Fibroblast of upper back skin (primary cell): ENCODE results near the gene PLCG2.

Source experiments
- DNase-seq: peaks from one replicate; pipeline ENCODE4 v3.0.0-alpha.2; 2013

PLCG2 gene

GRCh38 chr16:81817789-81818567, 38.9 kb downstream of the PLCG2 start:
- no peak for DNase-seq

DNA sequence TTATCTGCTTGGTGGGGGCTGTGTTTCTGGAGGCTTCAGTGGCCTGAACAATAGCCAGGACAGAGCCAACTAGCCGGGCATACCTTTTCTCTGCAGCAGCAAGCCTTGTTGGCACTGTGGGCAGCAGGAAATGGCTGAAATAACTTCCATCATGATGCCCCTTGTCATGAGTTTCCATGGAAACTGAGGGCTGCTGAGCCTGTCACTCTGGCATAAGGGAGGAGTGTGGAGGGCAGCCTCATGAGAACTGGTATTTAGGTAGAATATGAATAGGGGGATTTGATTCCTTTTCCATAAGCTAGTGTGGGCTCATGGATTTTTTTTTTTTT, 39.4 kb downstream of the PLCG2 start:
- no peak for DNase-seq

- no peak for DNase-seq
Measured at GRCh38 chr16:81818905-81819304, 39.8 kb downstream of the PLCG2 start.

GRCh38 chr16:81821436-81822128, 42.5 kb downstream of the PLCG2 start:
- DNase-seq = peak; percentile 11

GRCh38 chr16:81823111-81823510, 44.0 kb downstream of the PLCG2 start:
- DNase-seq = no peak

- DNase-seq = no peak
Measured at GRCh38 chr16:81823734-81824133, 44.6 kb downstream of the PLCG2 start.

- DNase-seq = no peak
Measured at GRCh38 chr16:81826523-81826922, 47.4 kb downstream of the PLCG2 start.

- DNase-seq = no peak
Measured at GRCh38 chr16:81830845-81831540, 51.9 kb downstream of the PLCG2 start.

DNA sequence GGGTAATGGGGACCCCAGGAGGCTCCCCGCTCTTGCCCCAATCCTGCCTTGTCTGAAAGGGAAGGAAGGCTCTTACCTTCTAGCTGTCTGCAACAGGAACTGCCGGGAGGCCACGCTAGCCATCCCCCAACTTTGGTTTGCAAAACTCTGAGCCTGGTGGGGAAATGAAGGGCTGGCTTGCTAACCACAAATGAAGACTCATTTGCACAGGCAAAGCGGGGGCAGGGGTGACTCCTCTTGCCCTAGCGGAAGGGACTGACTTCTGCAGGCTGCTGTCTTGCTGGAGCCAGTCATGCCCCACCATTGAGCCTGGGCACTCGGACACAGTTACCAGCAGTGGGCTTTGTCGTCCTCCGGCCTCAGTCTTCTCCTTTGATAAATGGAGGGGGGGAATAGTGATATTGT, 52.6 kb downstream of the PLCG2 start:
- peak; percentile 64 for DNase-seq

DNA sequence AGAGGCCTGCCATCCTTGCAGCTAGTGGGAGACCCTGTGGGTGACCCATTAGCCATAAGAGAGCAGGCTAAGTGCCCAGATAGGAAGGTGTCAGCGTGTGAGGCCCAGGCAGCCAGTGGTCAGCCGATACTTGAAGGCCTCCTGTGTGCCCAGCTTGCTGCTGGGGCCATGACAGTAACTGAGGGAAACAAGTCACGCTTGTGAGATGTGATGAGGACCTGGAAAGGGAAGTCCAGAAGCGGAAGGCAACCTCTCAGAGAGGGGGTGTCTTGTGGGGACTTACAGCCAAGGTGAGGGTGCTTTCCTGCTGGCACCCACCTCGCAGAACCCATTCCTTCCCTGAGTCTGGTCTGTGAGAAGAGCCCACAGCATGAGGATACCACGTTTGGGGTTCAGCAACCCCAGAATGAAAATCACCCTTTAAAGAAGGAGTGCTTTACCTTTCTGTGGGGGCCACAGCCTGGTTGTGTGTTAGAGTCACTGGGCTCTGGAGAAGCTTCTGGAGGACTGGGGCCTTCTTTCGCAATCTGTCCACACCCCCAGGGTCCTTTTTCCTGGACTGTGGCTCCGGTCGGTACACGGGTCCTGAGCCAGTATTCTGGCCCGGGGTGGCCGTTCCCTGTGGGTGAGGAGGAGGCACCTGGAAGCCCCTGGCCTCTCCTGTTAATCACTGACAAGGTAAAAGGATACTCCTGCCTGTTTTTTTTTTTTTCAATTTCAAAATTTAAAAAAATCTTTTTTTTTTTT, 53.9 kb downstream of the PLCG2 start:
- no peak for DNase-seq

DNA sequence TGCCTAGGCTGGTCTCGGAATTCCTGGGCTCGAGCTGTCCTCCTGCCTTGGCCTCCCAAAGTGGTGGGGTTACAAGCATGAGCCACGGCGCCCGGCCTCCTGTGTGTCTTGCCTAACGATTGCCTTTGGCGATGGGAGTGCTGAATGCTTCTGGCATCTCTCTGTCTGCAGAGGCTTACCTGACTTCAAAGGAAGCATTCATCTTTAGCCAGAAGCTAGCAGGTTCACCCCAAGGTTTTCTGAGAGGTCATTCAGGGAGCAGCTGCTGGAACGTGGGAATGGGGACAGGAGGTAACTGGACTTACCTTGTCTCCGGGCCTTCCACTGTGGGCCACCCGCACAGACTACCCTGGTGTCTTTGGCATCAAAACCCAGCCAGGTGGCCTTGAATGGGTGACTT, 54.7 kb downstream of the PLCG2 start:
- no peak for DNase-seq

DNA sequence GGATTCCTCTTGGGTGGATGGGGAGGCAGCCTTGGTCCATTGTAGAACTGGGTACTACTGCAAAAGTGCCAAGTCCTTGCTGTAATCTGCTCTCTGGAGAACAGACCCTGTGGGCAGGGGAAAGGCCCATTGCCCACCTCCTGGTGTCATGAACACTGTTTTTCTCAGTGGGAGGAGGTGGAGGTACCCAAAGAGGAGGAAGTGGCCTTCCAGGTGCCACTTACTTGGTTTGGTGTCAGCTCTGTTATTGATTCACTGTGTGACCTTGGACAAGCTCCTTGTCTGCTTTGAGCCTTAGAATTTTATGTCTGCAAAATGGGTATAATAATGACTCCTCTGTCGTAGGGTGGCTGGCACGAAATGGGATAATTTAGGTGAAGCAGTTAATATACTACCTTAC, 55.8 kb downstream of the PLCG2 start:
- no peak for DNase-seq

- DNase-seq = no peak
Measured at GRCh38 chr16:81836279-81837054, 57.4 kb downstream of the PLCG2 start.

GRCh38 chr16:81837312-81837751, 58.2 kb downstream of the PLCG2 start:
- no peak for DNase-seq

- DNase-seq = peak; percentile 37
Measured at GRCh38 chr16:81838794-81839193, 59.7 kb downstream of the PLCG2 start.

GRCh38 chr16:81841722-81842121, 62.6 kb downstream of the PLCG2 start:
- DNase-seq = no peak

DNA sequence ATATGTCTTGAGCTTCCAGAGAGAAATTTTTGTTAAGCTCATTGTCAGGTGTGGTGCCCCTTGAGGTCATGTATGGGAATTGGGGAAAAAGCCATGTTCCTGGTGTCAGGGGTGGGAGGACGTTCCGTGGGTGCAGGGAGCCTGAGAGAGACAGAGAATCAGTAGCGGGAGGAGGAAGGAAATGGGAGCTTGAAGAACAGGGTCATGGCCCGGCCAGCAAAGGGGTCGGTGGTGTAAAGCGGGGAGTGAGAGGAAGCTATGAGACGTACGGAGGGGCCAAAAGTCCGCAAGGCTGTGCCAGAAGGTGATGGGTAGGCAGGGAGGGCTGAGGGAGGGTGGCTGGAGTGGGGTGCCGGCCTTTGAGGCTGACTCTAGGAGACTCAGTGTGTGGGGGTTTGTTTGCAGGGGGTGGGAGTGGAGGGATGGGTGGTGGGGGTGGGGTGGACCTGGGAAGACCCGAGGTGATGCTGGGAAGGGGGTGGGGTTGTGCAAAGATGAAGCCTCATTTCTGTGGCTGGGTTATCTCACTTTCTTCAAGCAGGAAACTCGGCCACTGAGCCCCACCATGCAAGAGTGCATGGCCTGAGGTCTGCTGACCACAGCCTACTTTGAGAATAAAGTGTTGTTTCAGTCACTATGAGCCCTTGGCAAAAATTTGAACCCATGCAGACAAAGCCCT, 63.6 kb downstream of the PLCG2 start:
- no peak for DNase-seq

DNA sequence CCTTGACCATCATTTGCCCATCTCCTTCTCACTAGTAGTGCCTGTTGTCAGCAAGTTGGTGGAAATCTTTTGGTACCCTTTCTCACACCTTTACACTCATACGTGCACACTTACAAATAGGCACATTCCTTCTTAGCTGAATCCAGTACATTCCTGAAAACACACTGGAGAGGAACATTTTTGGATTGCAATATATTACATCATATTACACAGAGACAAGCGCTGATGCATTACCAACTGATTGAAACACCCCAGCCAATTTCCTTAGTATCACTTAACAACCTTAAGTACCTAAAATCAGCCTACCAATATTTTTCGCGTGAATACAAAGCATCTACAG, 64.1 kb downstream of the PLCG2 start:
- DNase-seq = peak; percentile 80

- no peak for DNase-seq
Measured at GRCh38 chr16:81843683-81844082, 64.6 kb downstream of the PLCG2 start.

- DNase-seq = no peak
Measured at GRCh38 chr16:81846105-81846504, 67.0 kb downstream of the PLCG2 start.

- DNase-seq = no peak
Measured at GRCh38 chr16:81848306-81848853, 69.3 kb downstream of the PLCG2 start.
